Endothelial cell of umbilical vein (primary cell): ENCODE data around the gene SH3PXD2B.

ENCODE experiments used
- EZH2 ChIP-seq: IDR thresholded peaks from 2 replicates; pipeline ENCODE4 v1.6.1; 2012; ENCODE audit warnings: borderline replicate concordance, low read depth, mild to moderate bottlenecking, moderate library complexity, low read length, inconsistent platforms; ENCODE audit not compliant: severe bottlenecking
- GATA2 ChIP-seq: IDR thresholded peaks from 2 replicates; pipeline ENCODE4 v1.7.0; 2011; ENCODE audit warnings: low read depth, mild to moderate bottlenecking, moderate library complexity, mixed read lengths, low read length; ENCODE audit not compliant: insufficient read length, insufficient read depth
- POLR2A ChIP-seq: IDR thresholded peaks from 2 replicates; pipeline ENCODE4 v1.6.1; 2012; ENCODE audit warnings: low read depth, mild to moderate bottlenecking, control low read depth, low read length
- POLR2AphosphoS5 ChIP-seq: IDR thresholded peaks from 2 replicates; pipeline ENCODE4 v1.6.1; 2012; ENCODE audit warnings: low read depth, mild to moderate bottlenecking, control low read depth, low read length, moderate library complexity; ENCODE audit not compliant: insufficient read depth
- TF ChIP-seq, protein P1 (sequence below), 2 donors: IDR thresholded peaks; 1 replicate in 1 of 2; 2 replicates in 1 of 2; pipeline ENCODE4 v1.5.1; 2011; ENCODE audit warnings: low read length in 2 of 2, mild to moderate bottlenecking in 2 of 2, moderate library complexity in 2 of 2, control low read depth in 1 of 2, inconsistent platforms in 1 of 2, low read depth in 1 of 2; ENCODE audit not compliant: insufficient read depth in 1 of 2; ENCODE audit errors: extremely low read depth in 1 of 2
- TF ChIP-seq, protein P2 (sequence below): IDR thresholded peaks from 2 replicates; pipeline ENCODE4 v1.6.1; 2011; ENCODE audit not compliant: insufficient read depth, insufficient read length

DNA sequence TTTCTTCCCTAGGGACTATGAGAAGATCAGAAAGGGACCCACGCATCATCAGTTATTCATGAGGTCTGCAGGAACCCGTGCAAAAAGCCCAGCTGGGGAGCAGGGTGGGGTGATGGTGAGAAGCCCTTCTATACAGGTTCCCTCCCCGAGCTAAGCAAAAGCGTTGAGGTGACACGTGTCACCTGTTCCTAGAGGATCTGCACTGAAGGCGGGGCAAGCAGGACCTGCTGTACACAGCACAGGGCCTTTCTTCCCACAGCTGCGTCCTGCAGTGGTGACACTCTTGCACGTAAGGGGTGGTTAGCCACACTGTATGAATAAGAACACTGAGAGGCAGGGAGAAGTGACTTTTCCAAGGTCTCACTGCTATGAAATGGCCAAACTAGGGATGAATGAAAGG is 37.2 kb upstream of the SH3PXD2B start:
- no peak for TF ChIP-seq EZH2
- TF ChIP-seq, protein P1, sequence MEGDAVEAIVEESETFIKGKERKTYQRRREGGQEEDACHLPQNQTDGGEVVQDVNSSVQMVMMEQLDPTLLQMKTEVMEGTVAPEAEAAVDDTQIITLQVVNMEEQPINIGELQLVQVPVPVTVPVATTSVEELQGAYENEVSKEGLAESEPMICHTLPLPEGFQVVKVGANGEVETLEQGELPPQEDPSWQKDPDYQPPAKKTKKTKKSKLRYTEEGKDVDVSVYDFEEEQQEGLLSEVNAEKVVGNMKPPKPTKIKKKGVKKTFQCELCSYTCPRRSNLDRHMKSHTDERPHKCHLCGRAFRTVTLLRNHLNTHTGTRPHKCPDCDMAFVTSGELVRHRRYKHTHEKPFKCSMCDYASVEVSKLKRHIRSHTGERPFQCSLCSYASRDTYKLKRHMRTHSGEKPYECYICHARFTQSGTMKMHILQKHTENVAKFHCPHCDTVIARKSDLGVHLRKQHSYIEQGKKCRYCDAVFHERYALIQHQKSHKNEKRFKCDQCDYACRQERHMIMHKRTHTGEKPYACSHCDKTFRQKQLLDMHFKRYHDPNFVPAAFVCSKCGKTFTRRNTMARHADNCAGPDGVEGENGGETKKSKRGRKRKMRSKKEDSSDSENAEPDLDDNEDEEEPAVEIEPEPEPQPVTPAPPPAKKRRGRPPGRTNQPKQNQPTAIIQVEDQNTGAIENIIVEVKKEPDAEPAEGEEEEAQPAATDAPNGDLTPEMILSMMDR (IDR thresholded peaks at IDR 0.05; ENCODE audit: extremely low read depth in 1 of 2, insufficient read depth in 1 of 2, low read depth in 1 of 2, low read length in 2 of 2) = no peak
- no peak for TF ChIP-seq POLR2AphosphoS5
- TF ChIP-seq GATA2 = no peak
- TF ChIP-seq POLR2A = no peak
- TF ChIP-seq, protein P2, sequence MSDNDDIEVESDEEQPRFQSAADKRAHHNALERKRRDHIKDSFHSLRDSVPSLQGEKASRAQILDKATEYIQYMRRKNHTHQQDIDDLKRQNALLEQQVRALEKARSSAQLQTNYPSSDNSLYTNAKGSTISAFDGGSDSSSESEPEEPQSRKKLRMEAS = no peak
